Hepatocyte (in vitro differentiated cells): Measurements from ENCODE around the gene GID8.

Source experiments
- EZH2 ChIP-seq: fragments of 200-600 bp; sonication (generic); IDR thresholded peaks from 2 replicates; pipeline ENCODE4 v1.6.1; 2016; ENCODE audit warnings: antibody characterized with exemption, mild to moderate bottlenecking, borderline replicate concordance
- EZH2phosphoT487 ChIP-seq: fragments of 200-600 bp; sonication (generic); IDR thresholded peaks from one replicate; pipeline ENCODE4 v1.6.1; 2018; ENCODE audit warnings: antibody characterized with exemption, mild to moderate bottlenecking, low read depth, moderate library complexity; ENCODE audit not compliant: unreplicated experiment, severe bottlenecking
- TF ChIP-seq, protein P1 (sequence below): fragments of 200-600 bp; sonication (generic); IDR thresholded peaks from 2 replicates; pipeline ENCODE4 v1.5.1; 2016; ENCODE audit warnings: antibody characterized with exemption, mild to moderate bottlenecking; ENCODE audit not compliant: poor library complexity

DNA sequence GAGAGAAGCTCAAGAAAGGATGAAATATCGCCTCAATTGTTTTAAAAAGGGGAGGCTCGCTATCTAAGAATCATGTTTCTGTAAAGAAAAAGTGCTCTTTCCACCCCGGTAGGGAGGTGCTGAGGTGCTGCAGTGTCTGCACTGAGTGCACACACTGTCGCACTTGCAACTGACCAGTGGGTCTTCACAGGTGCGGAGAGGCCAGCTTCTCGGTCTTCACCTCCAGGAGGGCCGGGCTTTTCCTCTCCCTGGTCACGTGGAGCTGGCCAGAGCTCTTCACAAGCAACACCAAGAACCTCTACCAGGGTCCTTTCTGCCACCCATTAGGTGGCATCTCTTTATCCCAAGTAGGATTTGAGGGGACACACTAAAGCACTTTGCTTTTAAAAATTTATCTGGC is 48.5 kb upstream of the GID8 start:
- no peak for TF ChIP-seq EZH2
- TF ChIP-seq, protein P1, sequence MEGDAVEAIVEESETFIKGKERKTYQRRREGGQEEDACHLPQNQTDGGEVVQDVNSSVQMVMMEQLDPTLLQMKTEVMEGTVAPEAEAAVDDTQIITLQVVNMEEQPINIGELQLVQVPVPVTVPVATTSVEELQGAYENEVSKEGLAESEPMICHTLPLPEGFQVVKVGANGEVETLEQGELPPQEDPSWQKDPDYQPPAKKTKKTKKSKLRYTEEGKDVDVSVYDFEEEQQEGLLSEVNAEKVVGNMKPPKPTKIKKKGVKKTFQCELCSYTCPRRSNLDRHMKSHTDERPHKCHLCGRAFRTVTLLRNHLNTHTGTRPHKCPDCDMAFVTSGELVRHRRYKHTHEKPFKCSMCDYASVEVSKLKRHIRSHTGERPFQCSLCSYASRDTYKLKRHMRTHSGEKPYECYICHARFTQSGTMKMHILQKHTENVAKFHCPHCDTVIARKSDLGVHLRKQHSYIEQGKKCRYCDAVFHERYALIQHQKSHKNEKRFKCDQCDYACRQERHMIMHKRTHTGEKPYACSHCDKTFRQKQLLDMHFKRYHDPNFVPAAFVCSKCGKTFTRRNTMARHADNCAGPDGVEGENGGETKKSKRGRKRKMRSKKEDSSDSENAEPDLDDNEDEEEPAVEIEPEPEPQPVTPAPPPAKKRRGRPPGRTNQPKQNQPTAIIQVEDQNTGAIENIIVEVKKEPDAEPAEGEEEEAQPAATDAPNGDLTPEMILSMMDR, result no peak
- TF ChIP-seq EZH2phosphoT487, result no peak
